Ishikawa (cell line): ENCODE measurements around the gene ASPSCR1.

Experiments
- EGR1 ChIP-seq: IDR thresholded peaks from 2 replicates; pipeline ENCODE4 v1.6.1; 2012
- MAX ChIP-seq: IDR thresholded peaks from 2 replicates; pipeline ENCODE4 v1.6.1; 2012
- NFIC ChIP-seq: IDR thresholded peaks from 2 replicates; pipeline ENCODE4 v1.6.1; 2012
- REST ChIP-seq: IDR thresholded peaks from 2 replicates; pipeline ENCODE4 v1.6.1; 2012; ENCODE audit warnings: low read depth, mild to moderate bottlenecking
- TCF12 ChIP-seq: IDR thresholded peaks from 2 replicates; pipeline ENCODE4 v1.6.1; 2012; ENCODE audit warnings: low read depth
- YY1 ChIP-seq: IDR thresholded peaks from 2 replicates; pipeline ENCODE4 v1.6.1; 2012; ENCODE audit warnings: low read depth

GRCh38 chr17:82041144-82041814 lies 63.9 kb downstream of the ASPSCR1 start:
- TF ChIP-seq TCF12 (no peak), MAX (no peak), REST (no peak), EGR1 (no peak), YY1 (no peak), NFIC (no peak)
